A549 (cell line): ENCODE data around the gene INAFM1. TPM values are rescaled to one million over a fixed set of nuclear protein-coding genes. Genes with fewer than 3 reads are reported as not detected.

ENCODE experiments used
- ATAC-seq, 2 experiments: fragments of 200-7000 bp in 1 of 2; fragments of >200 bp in 1 of 2; cut with Nextera tagmentation in 1 of 2; cut with Tn5 transposase in 1 of 2; 3 replicates each; pipeline versions ENCODE4 v1.8.0 to v1.9.1; 2018 to 2020; ENCODE audit warnings: mild to moderate bottlenecking in 1 of 2, moderate library complexity in 1 of 2
- CTCF ChIA-PET: fragments of 300-600 bp; sonication (Branson Sonifier 250); formaldehyde crosslinking; extraction: SDS; loops from one replicate; lab custom pipeline; 2021; ENCODE audit warnings: antibody characterized with exemption, inconsistent platforms; lab: Yijun Ruan, JAX
- POLR2A ChIA-PET: fragments of 350-600 bp; formaldehyde crosslinking; extraction: SDS; loops from one replicate; lab custom pipeline; 2021; ENCODE audit warnings: antibody characterized with exemption, inconsistent platforms; lab: Yijun Ruan, JAX
- DNase-seq, 2 experiments: peaks; one replicate each; pipeline versions ENCODE4 v3.0.0 to v3.0.0-alpha.2; 2011 to 2016; ENCODE audit warnings: low read depth in 1 of 2, low spot score in 1 of 2
- FAIRE-seq: peaks from 2 replicates; lab custom pipeline; 2011; peaks lifted over from hg19 to GRCh38; lab: Jason Lieb, UNC
- H3K27ac ChIP-seq, 2 experiments: fragments of >200 bp; sonication (Bioruptor Twin); formaldehyde crosslinking; 3 replicates each; pipeline ENCODE4 v1.5.1; 2016 to 2017
- H3K4me1 ChIP-seq: fragments of >200 bp; sonication (Bioruptor Twin); formaldehyde crosslinking; 3 replicates; pipeline ENCODE4 v1.6.1; 2016
- H3K4me2 ChIP-seq: fragments of >200 bp; sonication (Bioruptor Twin); formaldehyde crosslinking; 3 replicates; pipeline ENCODE4 v1.6.1; 2016
- H3K4me3 ChIP-seq: fragments of >200 bp; sonication (Bioruptor Twin); formaldehyde crosslinking; 3 replicates; pipeline ENCODE4 v1.5.1; 2016
- H3K9me3 ChIP-seq: fragments of >200 bp; sonication (Bioruptor Twin); formaldehyde crosslinking; 3 replicates; pipeline ENCODE4 v1.6.1; 2016
- ATOH8 ChIP-seq: fragments of 250-450 bp; sonication (Bioruptor Pico); IDR thresholded peaks from 2 replicates; pipeline ENCODE4 v1.5.0; 2020; ENCODE audit warnings: low read depth, mild to moderate bottlenecking, moderate library complexity
- BCL3 ChIP-seq: fragments of >200 bp; sonication (Bioruptor Twin); formaldehyde crosslinking; IDR thresholded peaks from 3 replicates; pipeline ENCODE4 v1.6.1; 2016
- CBX2 ChIP-seq: fragments of 200-600 bp; sonication (generic); IDR thresholded peaks from 2 replicates; pipeline ENCODE4 v1.6.1; 2016; ENCODE audit warnings: low read depth, mild to moderate bottlenecking, borderline replicate concordance
- CEBPB ChIP-seq, 2 experiments: fragments of >200 bp in 1 of 2; sonication (Bioruptor Twin) in 1 of 2; formaldehyde crosslinking in 1 of 2; IDR thresholded peaks; 2 replicates each; pipeline ENCODE4 v1.6.1; 2012 to 2016
- CHD4 ChIP-seq: fragments of 200-600 bp; sonication (generic); IDR thresholded peaks from 2 replicates; pipeline ENCODE4 v1.6.1; 2016; ENCODE audit warnings: antibody characterized with exemption, mild to moderate bottlenecking, borderline replicate concordance
- EHMT2 ChIP-seq: fragments of 200-600 bp; sonication (generic); IDR thresholded peaks from 2 replicates; pipeline ENCODE4 v1.6.1; 2016; ENCODE audit warnings: antibody characterized with exemption, low read depth, mild to moderate bottlenecking, moderate library complexity
- FOSB ChIP-seq: fragments of 250-450 bp; sonication (Bioruptor Pico); IDR thresholded peaks from 2 replicates; pipeline ENCODE4 v1.5.0; 2020; ENCODE audit warnings: mild to moderate bottlenecking, moderate library complexity
- GATA3 ChIP-seq: IDR thresholded peaks from 2 replicates; pipeline ENCODE4 v1.6.1; 2012; ENCODE audit warnings: borderline replicate concordance
- HEYL ChIP-seq: fragments of 250-450 bp; sonication (Bioruptor Pico); IDR thresholded peaks from 2 replicates; pipeline ENCODE4 v1.8.0; 2021; ENCODE audit warnings: mild to moderate bottlenecking, moderate library complexity
- HMGXB4 ChIP-seq: fragments of 250-450 bp; sonication (Bioruptor Pico); IDR thresholded peaks from 2 replicates; pipeline ENCODE4 v1.5.0; 2021; ENCODE audit warnings: mild to moderate bottlenecking, moderate library complexity, borderline replicate concordance
- HOXB13 ChIP-seq: fragments of 250-450 bp; sonication (Bioruptor Pico); IDR thresholded peaks from 2 replicates; pipeline ENCODE4 v1.5.0; 2020; ENCODE audit warnings: low read depth, mild to moderate bottlenecking, moderate library complexity
- HOXB5 ChIP-seq: fragments of 250-450 bp; sonication (Bioruptor Pico); IDR thresholded peaks from 2 replicates; pipeline ENCODE4 v1.5.0; 2020; ENCODE audit warnings: mild to moderate bottlenecking, moderate library complexity
- JUN ChIP-seq, 2 experiments: fragments of >200 bp; sonication (Bioruptor Twin); formaldehyde crosslinking; IDR thresholded peaks; 2 replicates in 1 of 2; 3 replicates in 1 of 2; pipeline ENCODE4 v1.6.1; 2016 to 2017
- JUNB ChIP-seq: fragments of >200 bp; sonication (Bioruptor Twin); formaldehyde crosslinking; IDR thresholded peaks from 2 replicates; pipeline ENCODE4 v1.6.1; 2016
- KDM1A ChIP-seq: fragments of 200-600 bp; sonication (generic); IDR thresholded peaks from 2 replicates; pipeline ENCODE4 v1.6.1; 2016; ENCODE audit warnings: low read depth, mild to moderate bottlenecking
- KDM5A ChIP-seq: fragments of 200-600 bp; sonication (generic); IDR thresholded peaks from 2 replicates; pipeline ENCODE4 v1.6.1; 2016; ENCODE audit warnings: antibody characterized with exemption, mild to moderate bottlenecking
- MAFK ChIP-seq: fragments of 450-650 bp; IDR thresholded peaks from 2 replicates; pipeline ENCODE4 v1.6.1; 2014; ENCODE audit not compliant: partially characterized antibody
- MAX ChIP-seq: IDR thresholded peaks from 2 replicates; pipeline ENCODE4 v1.6.1; 2012
- NPAS2 ChIP-seq: fragments of 250-450 bp; sonication (Bioruptor Pico); IDR thresholded peaks from 2 replicates; pipeline ENCODE4 v1.8.0; 2022; ENCODE audit warnings: mild to moderate bottlenecking, moderate library complexity, borderline replicate concordance
- RARB ChIP-seq: fragments of 250-450 bp; sonication (Bioruptor Pico); IDR thresholded peaks from 2 replicates; pipeline ENCODE4 v1.8.0; 2021; ENCODE audit warnings: mild to moderate bottlenecking, moderate library complexity
- TP53 ChIP-seq: fragments of 250-450 bp; sonication (Bioruptor Pico); IDR thresholded peaks from 2 replicates; pipeline ENCODE4 v1.5.0; 2021; ENCODE audit warnings: mild to moderate bottlenecking, moderate library complexity
- ZFP36 ChIP-seq: fragments of 450-650 bp; IDR thresholded peaks from 2 replicates; pipeline ENCODE4 v1.6.1; 2014; ENCODE audit warnings: borderline replicate concordance; ENCODE audit not compliant: partially characterized antibody
- ZNF302 ChIP-seq: fragments of 250-450 bp; sonication (Bioruptor Pico); IDR thresholded peaks from 2 replicates; pipeline ENCODE4 v1.9.0; 2021; ENCODE audit warnings: inconsistent platforms, mild to moderate bottlenecking, moderate library complexity
- ZSCAN20 ChIP-seq: fragments of 250-450 bp; sonication (Bioruptor Pico); IDR thresholded peaks from 2 replicates; pipeline ENCODE4 v1.8.0; 2022; ENCODE audit warnings: mild to moderate bottlenecking, moderate library complexity
- WGBS: methylation state at CpG from one replicate; pipeline ENCODE4 v1.1.6; 2017; ENCODE audit errors: missing lambda C conversion rate; 5-methylcytosine and 5-hydroxymethylcytosine counted together
- polyA plus RNA-seq, 4 experiments: library from polyadenylated mRNA; depleted of rRNA in 3 of 4; stranded (reverse); fragments of >200 nt; fragmentation: RNase III in 1 of 4; extraction: RNeasy Plus Mini Kit Qiagen cat#74134 plus additional on column Dnase treatment in 1 of 4; gene quantifications; 2 replicates in 3 of 4; 3 replicates in 1 of 4; pipeline ENCODE4 v1.2.3, GENCODE V29; 2011 to 2017

Gene INAFM1
- polyA plus RNA-seq, 2 of the 4 experiments (the other 2 are of a cell fraction), result 1.5 to 5.5 TPM

DNA sequence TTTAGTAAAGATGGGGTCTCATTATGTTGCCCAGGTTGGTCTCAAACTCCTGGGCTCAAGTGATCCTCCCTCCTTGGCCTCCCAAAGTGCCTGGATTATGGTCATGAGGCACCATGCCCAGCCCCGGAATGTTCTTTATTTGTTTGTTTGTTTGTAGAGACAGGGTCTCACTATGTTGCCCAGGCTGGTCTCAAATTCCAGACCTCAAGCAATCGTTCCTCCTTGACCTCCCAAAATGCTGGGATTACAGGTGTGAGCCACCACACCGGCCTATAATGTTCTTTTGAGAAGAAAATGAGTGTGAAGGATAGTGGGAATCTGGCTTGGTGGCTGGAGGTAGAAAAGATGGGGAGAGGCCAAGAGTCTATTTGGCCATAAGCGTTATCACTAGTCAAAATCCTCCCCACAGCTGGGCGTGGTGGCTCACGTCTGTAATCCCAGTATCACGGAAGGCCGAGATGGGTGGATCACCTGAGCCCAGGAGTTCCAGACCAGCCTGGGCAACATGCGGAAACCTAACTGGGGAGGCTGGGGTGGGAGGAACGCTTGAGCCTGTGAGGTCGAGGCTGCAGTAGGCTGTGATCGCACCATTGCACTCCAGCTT is 38.5 kb upstream of the INAFM1 start (continued):
- TF ChIP-seq HOXB5 (CRISPR knock-in tag), result no peak
- TF ChIP-seq, all 56 proteins: peak for 0

- no peaks in the 10 kb centered on the region for H3K9me3 ChIP-seq
- CTCF ChIA-PET, result interaction anchor here (0.7 to 7.4 kb wide), 4 partner anchors 8 to 28 kb away, joined by 3 to 41 read pairs (median 12); no protein-coding TSS in a partner anchor
- H3K4me1 ChIP-seq, result peaks cover 29% of the 10 kb centered on the region
- no peak for DNase-seq
- no peak overlapping the region for H3K4me2 ChIP-seq
- no peak for ATAC-seq
- POLR2A ChIA-PET, result interaction anchor here (1.7 to 2.6 kb wide), 2 partner anchors 13 to 17 kb away, joined by 5 to 19 read pairs; partner anchors contain the start of gene CCDC9
- H3K4me3 ChIP-seq, result no peak overlapping the region
- WGBS, result 87% methylated on average over 13 of the region's 16 CpGs
- TF ChIP-seq MAFK (no peak), ZFP36 (no peak), JUNB (no peak), ZNF302 (CRISPR knock-in tag) (no peak), JUN (IDR thresholded peaks at IDR 0.05) (no peak), NPAS2 (CRISPR knock-in tag) (no peak), HOXB5 (CRISPR knock-in tag) (no peak), HOXB13 (CRISPR knock-in tag) (no peak), EHMT2 (no peak), GATA3 (no peak), CHD4 (no peak), FOSB (no peak), MAX (no peak), CBX2 (no peak), HEYL (CRISPR knock-in tag) (no peak), BCL3 (no peak)
- no peak overlapping the region for H3K27ac ChIP-seq
- FAIRE-seq, result no peak
Measured at GRCh38 chr19:47239152-47239551, 35.5 kb upstream of the INAFM1 start.

GRCh38 chr19:47239610-47240296 is 34.9 kb upstream of the INAFM1 start:
- WGBS, result 91% methylated on average over 41 of the region's 62 CpGs
- no peak for ATAC-seq
- H3K9me3 ChIP-seq, result no peaks in the 10 kb centered on the region
- H3K4me3 ChIP-seq, result no peak overlapping the region
- peaks cover 32% of the 10 kb centered on the region for H3K4me1 ChIP-seq
- POLR2A ChIA-PET, result interaction anchor here (1.7 to 2.6 kb wide), 2 partner anchors 14 to 17 kb away, joined by 5 to 19 read pairs; partner anchors contain the start of gene CCDC9
- no peak for FAIRE-seq
- CTCF ChIA-PET, result interaction anchor here (0.9 to 7.4 kb wide), 5 partner anchors 7 to 42 kb away, joined by 3 to 41 read pairs (median 5); no protein-coding TSS in a partner anchor
- DNase-seq, result no peak
- peak overlapping the region in 1 of 2 experiments; percentile 84; a peak in 1 of 6 replicates for H3K27ac ChIP-seq
- no peak overlapping the region for H3K4me2 ChIP-seq
- TF ChIP-seq KDM1A (no peak), RARB (no peak), KDM5A (no peak), ATOH8 (no peak), EHMT2 (no peak), ZFP36 (no peak), HMGXB4 (CRISPR knock-in tag) (no peak), CBX2 (no peak), ZSCAN20 (CRISPR knock-in tag) (no peak), CEBPB (IDR thresholded peaks at IDR 0.05) (no peak), TP53 (CRISPR knock-in tag) (no peak)
